Measurements from ENCODE around the gene CEP95.

Gene CEP95

DNA sequence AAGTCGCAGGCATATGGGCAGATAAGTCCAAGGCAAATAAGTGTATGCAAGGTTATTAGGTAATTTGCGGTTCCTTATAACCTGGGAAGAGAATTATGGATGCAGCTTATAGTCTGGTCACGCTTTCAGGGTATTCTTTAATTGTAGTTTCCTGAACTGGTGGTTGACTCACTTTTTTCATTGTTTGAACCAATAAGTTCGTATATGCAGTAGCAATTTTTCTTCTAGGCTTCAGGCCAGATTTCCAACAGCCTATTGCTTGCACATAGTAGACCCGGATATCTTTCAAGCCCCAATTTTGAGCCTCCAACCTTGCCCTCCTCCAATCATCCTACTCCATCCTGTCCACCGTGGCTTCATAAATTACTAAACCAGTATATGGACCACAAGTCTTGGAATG, 12.8 kb downstream of the CEP95 start:
- DNase-seq, result no peak

DNA sequence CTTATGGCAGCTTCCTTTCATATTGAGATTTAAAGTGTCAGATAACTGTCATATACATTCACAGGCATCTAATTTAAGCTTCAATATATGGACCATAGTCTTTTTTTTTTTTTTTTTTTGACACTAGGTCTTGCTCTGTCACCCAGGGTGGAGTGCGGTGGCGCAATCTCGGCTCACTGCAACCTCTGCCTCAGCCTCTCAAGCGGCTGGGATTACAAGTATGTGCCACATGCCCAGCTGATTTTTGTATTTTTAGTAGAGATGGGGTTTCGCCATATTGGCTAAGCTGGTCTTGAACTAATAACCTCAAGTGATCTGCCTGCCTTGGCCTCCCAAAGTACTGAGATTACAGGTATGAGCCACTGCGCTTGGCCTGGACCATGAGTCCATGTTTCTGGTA, 13.6 kb downstream of the CEP95 start:
- no peak for DNase-seq

DNA sequence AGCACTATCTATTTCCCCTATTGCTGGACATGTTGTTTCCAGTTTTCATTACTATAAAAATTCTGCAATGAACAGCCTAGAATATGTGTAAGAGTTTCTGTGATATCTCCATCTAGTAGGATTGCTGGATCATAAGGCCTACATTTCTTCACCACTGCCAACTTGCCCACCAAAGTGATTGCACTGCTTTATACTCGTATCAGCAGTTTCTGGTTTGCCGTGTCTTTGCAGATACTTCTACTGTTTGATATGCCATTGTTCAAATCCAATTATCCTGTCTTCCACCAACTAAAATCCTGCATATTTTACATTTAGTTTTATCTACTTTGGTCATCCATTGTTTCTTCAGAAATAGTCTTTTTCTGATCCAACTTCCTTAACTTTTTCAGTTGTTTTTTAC, 21.1 kb downstream of the CEP95 start:
- DNase-seq, result no peak

DNA sequence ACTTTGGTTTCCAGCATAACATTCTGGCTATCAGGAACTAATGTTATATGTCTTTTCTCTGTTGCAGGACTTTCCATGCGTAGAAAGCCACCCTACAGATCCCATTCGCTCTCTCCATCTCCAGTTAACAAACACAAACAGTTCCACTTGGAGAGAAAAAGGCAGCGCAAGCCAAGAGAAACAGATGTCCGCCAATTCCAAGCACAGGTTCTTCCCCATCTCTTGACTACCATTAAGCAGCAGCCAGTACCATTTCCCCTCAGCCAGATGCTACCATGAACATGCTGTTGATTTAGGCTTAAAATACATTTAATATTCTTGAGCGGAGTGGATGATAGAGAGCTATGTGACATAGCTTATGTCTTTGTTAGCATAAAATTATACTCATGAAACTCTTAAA, 22.4 kb downstream of the CEP95 start:
- DNase-seq, result no peak

DNA sequence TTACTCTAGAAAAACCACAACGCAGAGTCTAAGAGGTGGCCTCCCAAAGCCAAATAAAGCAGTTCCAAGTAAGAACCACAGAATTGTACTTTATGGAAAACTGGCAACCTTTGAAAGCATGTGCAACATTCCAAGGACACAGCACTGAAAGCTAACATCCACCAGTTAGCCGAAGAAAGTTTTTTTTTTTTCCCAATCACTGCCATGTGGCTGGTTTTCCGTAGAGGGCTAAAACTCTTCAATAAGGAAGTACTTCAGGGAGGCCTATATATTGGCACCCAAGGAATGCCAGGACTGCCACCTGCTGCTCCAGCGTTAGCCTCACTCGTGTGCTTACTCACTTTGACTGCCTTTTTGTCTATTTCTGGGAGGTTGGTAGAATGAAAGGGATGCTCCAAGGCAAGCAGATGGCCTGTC, 25.2 kb downstream of the CEP95 start:
- no peak for DNase-seq

DNA sequence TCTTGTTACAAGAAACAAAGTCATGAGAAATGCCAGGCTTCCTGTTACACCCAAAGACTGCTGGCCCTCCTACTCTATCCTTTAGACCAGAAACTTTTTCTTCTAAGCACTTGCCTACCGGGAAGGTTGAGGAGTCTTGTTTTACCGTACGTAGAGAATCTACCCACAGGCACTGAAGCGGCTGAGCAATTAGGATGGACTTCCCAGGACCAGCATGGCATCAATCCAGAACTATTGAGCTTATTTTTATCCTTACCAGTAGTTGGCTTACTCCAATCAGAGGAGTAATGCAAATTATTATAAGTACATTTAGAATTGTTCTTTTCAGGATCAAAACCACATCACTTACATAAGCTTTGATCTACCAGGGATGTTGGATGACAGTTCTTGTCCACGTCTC, 25.6 kb downstream of the CEP95 start:
- no peak for DNase-seq

DNA sequence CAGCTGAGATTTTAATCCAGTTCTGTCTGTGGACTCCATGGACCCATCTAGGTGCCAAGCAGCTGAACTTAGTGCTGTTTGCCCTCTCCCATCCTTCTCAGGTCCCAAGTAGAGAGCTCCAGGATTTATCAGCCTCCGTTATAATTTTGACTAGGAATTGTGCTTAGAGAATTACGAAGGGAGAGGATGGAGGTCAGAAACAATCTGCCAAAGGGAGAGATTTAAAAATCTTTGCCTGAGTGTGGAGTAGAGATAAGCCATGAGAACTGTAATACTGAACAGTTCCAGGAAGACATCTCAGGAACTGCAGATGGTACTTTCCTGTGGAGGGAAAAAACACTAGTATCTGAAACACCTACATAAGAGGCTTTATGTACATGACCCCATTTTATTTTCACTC, 27.0 kb downstream of the CEP95 start:
- no peak for DNase-seq

DNA sequence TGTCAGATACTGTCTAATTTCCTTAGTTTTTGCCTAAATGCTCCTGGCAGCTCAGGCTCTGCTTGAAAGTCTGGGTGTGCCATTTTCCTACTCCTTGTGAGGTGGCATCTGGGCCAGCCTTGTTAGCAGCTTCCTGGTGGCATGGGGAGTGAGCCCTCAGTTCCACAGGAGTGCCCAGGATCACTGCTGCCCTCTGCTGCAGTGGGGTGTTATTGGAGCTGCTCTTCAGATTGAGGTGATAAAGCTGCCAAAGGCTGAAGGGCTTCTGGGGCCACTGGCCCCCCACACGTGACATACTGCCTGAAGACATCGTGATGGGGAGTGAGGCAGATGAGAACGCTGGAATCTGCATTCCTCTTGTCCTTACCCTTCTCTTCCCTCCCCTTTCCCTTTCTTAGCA, 27.4 kb downstream of the CEP95 start:
- peak in 1 of 5 donors; percentile 19 for DNase-seq

DNA sequence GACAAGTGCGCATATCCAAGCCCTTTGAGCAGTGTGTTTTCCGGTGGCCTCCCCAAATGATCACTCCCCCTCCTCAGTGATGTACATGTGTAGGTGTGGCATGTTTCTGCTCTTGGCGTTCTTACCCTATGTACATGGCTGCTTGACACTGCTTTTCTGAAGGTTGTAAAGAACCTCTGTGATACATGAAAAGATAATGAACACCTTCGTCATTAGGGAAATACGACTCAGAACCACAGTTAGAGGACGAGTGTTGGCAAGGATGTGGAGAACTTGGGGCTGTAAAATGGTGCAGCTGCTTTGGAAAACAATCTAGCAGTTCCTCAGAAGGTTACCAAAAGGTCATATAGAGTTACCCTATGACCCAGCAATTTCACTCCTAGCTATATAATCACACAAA, 28.6 kb downstream of the CEP95 start:
- DNase-seq, result no peak

DNA sequence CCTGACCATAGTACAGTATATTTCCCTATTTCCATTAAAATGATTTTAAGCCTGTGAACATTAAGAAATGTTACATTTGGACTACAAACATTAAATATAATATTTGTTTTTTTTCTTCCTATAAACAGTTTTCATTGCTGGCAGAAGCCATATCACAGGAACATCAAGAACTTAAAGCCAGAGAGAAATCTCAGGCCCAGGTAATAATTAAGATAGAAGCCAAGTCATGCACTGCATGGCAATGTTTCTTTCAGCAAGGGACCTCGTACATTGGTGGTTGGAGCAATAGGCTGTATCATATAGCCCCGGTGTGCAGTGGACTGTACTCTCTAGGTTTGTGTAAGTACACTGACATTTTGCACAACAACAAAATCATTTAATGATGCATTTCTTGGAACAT, 30.1 kb downstream of the CEP95 start:
- no peak for DNase-seq

DNA sequence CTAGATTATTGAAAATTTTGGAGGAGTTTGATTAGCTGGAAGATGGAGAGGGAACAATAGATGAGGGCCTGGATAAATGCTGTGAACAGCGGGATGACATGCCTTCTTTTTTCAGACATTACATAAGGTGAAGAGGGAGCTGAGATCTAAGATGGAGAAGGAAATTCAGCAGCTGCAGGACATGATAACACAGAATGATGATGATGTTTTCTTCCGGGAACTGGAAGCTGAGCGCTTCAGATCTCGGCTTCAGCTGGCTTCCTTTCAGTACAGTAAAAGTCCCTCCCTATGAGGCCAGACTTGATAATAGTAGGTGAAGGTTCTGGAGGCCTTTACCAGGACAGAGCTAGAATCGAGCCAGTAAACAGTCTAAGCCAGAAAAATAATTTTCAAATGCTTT, 30.7 kb downstream of the CEP95 start:
- DNase-seq, result no peak

DNA sequence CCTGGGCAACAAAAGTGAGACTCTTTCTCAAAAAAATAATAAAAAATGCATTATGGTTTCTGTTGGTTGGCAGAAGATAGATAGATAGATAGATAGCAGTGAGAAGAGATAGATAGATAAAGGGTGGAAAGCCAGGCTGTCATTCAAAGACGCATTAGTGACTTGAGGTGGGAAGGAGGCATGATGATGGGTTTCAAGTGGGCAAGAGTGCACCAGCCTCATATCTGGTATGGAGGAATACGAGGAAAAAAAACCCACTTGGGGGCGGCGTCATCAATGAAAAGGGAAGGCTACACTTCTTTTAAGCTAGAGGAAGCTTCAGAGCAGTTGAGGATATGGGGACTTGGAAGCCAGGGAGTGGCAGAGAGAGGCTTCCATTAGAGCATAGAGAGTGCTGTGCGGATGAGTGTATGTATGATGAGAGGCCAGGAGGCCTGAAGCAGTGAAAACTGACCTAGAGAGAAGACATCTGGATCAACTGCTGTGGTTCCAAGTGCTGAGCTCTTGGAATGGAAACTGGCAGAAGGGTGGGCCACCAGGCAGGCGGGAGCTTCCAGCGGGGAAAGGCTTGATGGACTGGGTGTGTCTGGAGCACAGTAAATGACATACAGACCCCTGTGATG, 31.8 kb downstream of the CEP95 start:
- DNase-seq, result no peak

DNA sequence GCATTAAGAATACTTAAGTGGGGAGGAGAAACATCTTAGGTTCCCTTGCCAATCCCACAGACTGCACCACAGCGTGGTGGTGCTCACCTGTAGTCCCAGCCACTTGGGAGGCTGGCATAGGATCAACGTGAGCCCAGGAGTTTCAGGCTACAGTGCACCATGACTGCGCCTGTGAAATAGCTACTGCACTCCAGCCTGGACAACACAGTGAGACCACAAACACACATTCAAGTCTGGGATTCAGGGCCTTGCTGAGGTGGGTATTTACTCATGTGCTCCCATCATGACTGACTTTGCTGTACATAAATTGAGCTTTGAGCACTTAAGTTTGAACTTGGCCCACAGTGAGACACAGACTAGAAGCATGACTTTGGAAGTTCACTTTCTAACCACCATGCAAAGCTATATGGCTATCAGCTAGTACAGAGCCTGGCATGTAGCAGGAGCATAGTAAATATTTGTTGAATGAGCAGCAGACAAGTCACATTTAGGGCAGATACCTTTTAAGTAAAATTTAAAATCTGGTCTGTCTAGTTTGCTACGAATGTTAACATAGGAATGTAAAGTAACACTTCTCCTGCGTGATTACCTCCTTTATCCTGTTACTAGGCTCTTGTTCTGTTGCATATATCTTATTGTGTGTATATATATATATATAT, 33.5 kb downstream of the CEP95 start:
- DNase-seq, result no peak

DNA sequence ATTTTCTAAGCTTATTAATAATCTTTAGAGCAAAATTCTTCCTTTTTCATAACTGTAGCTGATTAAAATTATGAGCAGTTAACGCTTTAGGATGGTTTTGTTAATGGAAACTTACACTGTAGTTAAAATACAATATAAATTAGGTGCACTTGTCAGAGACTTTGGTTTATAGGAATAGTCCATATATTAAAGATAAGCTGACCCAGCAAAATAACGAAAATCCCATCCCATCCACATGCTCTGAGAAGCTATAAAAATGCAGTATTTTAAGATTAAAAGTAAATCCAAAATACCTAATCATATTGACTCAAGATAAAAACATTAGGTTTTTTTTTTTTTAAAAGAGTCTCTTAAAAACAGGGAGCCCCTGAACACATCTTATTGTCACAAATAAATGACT, 38.0 kb downstream of the CEP95 start:
- DNase-seq, result no peak

DNA sequence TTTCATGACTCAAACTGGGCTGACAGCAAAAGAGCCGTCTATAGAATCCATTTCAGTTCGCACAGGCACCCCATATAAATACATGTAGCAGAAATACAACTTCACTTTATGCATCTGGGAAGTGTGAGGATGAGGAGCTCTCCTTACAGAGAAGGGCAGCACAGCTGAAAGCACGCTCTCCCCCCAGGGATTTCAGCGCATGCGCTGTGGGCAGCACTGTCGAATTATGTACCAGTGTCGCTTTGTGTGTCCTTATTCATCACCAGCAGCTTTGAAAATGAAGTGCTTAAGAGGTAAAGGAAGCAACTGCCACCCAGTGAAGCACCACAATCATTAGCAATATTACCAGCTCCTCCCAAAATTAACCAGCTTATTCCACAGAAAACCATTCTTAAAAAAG, 39.9 kb downstream of the CEP95 start:
- DNase-seq, result no peak

DNA sequence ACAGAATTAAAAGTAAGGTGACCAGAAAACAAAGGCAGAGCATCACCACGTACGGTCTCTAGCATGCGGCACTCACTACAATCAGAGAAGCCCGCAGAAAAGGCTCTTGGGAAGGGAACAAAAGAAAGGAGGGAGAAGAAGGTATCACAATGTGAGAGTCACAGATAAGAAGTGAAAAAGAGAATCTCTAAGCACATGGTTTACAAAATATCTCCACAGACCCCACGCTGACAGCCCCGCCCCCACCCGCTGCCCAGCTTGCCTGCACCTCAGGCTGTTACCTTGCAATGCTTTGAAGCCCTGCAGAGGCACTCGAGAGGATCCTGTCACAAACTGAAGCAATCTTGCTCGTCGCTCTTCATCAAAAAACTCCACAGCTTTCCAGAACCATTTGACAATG, 40.5 kb downstream of the CEP95 start:
- DNase-seq, result no peak

DNA sequence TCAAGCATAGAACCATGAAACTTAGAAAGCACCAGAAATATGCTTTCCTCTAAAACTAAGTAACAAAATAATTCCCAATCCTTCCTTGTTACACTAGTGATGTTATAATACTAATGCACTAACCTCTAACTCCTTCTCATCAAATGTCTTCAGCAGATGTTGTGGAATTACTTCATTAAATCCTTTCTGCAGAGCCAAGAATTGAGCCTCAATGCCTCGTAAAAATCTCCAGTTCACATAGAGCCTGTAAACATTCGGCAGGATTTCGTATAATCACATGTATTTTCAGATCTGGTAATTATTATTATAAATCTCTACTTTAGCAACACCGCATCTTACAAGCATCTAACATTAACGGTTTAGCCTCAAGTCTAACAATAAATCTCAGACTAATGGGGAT, 44.7 kb downstream of the CEP95 start:
- DNase-seq, result no peak

DNA sequence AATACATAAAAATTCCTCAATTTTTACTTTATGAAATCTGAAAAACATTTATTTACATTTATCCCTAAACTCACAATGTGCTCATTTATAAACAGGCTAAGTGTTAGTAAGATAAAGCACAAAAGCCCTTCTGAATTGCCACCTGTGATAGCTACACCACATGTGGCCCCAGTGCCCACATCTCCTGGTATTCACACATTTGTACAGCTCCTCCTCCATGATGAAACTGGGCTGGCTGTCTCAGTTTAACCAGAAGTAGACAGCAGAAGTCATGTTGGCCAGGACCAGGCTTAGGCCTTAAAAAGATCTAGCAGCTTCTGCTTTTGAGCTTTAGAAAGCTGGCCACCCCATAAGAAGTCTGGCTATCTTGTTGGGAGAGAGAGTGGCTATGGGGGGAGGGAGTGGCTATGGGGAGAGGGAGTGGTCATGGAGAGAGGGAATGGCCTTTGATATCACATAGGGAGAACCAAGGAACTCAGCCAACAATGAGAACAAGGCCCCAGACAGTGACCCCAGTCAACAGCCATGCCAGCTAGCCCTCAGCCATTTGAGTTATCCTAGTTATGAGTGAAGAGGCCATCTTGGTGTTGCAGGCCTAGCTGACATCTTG, 47.4 kb downstream of the CEP95 start:
- no peak for DNase-seq

DNA sequence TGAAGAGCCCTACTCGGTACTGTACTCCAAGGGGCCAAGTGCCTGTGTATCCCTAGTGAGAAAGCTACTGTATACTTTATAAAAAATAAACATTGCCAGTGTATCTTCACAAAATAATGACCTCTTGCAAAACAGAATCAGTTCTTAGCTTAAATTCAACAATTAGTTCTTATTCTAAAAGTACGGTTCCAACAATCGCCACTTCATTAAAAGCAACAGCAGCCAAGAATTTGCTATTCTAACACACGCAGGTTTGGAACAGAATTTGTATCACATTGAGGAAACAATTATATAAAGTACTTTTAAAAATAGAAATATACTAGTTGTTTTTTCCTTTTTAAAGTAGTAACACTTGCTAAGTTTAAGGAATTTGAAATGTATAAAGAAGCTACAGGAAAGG, 48.5 kb downstream of the CEP95 start:
- DNase-seq, result no peak

DNA sequence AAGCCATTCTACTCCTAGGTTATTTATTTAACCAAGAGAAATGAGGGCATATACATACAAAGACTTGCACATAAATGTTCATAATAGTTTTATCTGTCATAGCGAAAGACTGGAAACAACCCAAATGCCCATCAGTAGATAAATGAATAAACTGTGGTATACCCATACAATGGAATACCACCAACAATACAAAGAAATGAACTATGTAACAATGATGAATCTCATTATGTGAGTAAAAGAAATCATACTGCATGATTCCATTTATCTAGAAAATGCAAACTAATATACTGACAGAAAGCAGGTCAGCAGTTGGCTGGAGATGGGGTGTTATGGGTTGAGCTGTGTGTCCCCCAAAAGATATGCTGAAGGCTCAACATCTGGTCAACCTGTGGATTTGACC, 57.3 kb downstream of the CEP95 start:
- DNase-seq, result no peak

DNA sequence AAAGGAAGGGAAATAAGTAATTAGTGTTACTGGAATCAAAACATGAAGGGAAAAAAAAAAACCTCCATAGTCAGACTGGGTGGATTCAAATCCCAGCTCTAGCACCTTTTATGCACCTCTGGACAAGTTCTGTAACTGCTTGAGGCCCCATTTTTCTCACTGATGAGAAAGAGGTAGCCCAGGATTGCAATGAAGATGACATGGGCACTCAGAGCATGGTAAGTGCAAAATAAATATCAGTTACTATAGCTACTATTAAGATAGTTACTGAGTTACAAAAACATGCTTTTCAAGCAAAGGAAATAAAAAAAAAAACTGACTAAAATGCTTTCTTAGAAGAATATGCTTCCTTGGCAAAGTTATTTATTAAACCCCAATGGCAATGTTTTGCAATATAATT, 58.8 kb downstream of the CEP95 start:
- DNase-seq, result no peak

DNA sequence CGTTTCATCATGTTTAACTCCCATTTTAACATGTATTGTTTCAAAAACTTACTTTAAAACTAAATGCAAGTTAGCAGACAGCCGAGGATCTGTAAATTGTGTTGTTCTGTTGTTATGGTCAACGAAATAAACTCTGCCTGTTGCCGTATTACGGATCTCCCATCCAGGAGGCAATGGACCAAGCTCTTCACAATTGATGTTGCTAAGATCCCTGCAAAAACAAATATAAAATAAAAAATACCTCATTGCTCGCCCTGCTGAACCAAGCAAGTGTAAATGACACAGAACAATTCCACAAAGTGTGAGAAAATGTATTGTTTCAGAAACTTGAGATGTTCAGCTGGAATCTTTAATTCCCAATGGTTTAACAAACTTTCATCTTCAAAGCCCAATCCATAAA, 65.0 kb downstream of the CEP95 start:
- DNase-seq, result no peak

DNA sequence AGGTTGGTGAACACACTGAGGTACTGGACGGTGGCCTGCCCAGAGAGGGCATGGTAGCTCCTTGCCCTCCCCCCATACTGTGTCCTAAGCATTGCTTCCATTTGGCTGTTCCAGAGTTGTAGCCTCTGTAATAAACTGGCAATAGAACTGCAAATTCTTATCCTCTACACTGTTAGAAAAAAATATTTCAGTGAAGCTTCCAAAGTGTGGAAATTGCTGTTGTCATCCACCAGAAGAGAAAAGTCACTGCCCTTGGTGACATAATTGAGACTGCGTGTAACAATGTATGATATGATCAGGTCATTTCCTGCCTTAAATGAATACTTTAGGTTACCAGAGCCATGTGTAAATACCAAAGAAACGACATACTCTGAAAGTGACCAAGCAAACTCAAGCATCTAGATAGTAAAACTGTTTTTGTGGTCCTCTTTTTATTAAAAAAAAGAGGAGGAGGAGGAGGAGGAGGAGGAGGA, 65.9 kb downstream of the CEP95 start:
- DNase-seq, result peak in 1 of 5 donors; percentile 71

DNA sequence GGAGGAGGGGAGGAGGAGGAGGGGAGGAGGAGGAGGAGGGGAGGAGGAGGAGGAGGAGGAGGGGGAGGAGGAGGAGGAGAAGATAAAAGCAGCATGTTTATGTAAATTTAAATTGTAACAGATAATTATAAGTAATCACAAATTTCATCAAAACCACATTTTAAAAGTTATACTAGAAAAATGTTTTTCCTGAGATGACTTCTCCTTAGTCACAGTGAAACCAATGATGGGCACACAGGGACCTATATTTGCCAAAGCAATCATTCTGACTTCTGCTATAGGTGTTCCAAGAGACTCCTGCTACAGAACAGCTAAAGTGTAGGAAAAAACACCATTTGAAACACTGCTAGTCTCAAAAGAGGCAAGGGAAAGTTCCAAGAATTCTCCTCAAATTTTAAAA, 66.4 kb downstream of the CEP95 start:
- DNase-seq, result peak in 1 of 5 donors; percentile 48

DNA sequence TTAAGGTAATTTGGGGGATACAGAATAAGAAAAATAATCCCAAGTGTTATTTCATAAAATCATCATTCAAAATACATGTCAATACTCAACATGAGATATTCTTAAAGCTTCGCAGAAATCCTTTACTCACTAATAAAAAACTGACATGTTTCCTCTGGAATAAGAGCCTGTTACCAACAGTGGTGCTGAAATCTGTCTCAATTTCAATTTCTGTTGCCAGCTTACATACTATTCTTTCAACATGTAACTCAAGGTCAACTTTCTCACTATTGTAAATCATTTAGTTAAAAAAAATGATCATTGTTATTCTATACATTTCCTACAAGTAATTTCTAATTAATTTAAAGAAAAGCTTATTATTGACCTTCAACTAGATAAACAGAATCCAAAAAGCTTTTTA, 67.9 kb downstream of the CEP95 start:
- no peak for DNase-seq
